ENCODE measurements around the gene NCKAP5. TPM values are rescaled to one million over a fixed set of nuclear protein-coding genes. Genes with fewer than 3 reads are reported as not detected.

The NCKAP5 gene
- polyA plus RNA-seq, 1 donor = 3.3 TPM

DNA sequence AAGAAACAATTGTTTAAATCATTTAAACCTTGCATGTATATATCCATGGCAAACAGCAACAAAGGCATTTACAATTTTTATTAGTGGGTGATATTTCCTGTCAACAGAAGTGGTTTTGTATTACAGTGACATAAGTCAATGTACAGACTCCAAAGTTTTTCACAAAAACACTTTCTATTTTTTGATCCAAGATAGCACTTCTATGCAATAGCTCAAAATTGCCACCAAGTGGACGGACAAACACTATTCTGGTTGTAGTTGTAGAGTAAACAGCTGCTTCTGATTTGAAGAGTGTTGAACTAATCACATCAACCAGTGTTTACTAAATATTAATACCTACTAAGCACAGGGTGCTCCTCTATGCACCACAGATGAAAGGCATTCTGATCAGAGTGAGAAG, 421.4 kb downstream of the NCKAP5 start:
- DNase-seq (ENCODE audit: low read depth) = no peak

DNA sequence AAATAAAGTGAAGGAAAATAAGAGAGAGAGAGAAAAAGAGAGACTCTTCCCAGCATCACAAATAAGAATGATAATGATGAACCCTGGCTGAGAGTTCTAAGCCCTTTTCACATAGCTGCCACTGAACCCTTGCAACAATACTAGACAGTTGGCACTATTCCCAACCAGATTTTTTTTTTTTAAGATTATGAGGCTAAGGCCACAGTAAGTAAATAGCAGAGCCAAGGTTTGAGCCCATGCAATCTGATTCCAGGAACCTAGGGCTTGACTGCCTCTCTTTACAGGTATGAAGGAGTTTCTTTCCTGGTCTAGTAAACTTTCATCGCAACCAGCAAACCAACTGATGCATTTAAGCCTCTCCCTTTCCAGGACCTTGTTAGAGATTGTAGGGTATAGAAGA, 424.6 kb downstream of the NCKAP5 start:
- no peak for DNase-seq (ENCODE audit: low read depth)

DNA sequence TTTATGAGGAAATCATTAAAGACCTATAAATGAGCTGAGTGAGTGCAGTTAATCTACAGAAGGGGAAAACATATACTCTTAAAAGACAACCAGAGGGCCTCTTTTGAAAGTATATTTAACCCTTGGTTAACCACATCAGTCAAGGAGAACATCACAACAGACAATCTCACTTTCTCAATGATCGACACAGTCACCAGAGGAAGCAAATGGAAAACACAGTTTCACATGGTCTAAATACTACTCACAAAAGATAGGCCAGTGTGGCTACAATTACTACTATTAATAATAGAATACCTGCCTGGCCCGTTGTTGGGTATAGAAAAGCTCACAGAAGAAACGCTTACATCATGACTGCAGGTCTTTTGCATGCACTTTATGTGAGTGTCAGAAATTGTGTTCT, 426.2 kb downstream of the NCKAP5 start:
- no peak for DNase-seq (ENCODE audit: low read depth)

DNA sequence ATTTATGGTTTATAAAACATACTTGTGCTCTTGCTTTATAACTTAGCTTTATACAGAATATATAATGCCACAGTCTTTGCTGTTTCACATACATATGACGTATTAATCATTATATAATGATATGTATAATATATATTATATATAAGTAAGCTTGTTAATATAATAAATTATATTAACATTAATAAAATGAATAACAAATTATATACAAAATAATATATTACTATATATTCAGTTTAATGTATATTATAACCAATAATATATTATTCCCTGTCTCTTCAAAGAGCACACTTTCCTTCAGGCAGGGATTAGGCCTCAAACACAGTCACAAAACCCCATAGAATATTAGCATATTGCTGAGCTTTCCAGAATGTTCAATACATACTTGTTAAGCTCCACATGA, 427.6 kb downstream of the NCKAP5 start:
- no peak for DNase-seq (ENCODE audit: low read depth)

DNA sequence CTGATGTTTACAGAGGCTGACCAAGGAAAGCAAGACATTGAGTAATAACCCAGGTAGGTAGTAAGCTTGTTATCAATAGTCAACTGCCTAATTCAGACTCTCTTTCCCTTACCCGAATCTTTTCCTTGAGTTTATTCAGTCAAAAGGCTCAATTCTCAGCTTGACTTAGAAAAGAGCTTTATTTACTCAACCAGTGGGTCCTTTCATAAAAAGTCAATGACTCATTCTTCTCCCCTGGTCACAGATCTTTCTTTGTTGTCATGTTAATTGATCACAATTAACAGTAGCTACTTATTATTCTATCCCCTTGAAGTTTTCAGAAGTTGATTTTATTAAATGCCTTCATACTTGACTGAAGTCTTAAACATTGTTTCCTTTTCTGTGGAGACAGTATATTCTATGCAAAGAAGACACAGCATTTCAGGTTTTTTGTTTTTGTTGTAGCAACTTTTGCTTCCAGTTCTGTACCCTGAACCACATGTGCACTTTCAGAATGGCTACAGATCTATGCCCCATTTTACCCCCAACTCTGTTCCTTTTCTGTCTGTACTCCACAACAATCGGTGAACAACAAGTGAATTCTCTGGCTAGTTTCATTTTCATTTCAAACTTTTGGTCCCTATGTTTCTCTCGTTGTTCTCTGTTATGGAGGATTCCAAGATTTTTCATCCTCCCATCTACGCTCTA, 428.3 kb downstream of the NCKAP5 start:
- no peak for DNase-seq (ENCODE audit: low read depth)

DNA sequence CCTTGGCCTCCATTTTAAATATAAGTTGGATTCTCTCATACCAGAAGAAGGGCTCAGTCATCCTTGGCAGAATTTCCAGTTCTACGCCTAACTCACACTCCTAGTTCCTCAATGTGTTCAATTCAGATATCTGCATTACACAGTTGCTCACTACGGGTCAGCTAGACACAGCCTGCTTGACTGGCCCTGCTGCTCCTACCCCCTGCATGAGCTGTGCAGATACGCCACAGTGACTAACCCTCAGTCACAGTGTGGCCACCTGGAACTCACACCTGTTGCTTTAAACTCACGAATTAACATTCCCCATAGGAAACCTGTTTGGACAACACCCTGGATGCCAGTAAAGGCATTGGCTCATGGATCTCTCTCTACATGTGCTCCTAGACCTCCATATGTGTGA, 429.6 kb downstream of the NCKAP5 start:
- no peak for DNase-seq (ENCODE audit: low read depth)

DNA sequence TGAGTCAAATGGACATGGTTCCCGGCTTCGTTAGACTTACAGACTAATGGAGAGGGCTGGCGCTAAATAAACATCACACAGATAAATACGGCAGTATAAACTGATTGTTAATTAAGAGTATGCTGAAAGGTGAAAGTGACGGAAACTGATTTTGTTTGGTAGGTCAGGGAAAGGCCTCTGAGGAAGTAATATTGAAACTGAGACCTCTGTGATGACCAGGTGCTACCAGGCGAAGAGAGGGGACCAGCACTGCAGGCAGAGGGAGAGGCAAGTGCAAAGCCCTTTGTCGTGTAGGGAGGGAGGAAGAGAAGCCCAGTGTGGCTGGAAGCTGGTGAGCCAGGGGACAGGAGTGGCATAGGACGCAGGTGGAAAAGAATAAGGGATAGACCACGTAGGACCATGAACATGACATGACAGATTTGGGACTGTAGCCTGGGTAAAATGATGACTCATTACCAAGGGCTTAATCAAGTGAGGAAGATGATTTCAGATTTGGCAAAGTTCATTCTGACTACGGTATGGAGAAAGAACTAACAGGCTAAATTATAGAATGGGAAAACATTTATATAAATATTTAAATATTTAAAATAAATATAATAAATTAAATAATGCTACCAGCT, 433.1 kb downstream of the NCKAP5 start:
- DNase-seq (ENCODE audit: low read depth) = no peak

DNA sequence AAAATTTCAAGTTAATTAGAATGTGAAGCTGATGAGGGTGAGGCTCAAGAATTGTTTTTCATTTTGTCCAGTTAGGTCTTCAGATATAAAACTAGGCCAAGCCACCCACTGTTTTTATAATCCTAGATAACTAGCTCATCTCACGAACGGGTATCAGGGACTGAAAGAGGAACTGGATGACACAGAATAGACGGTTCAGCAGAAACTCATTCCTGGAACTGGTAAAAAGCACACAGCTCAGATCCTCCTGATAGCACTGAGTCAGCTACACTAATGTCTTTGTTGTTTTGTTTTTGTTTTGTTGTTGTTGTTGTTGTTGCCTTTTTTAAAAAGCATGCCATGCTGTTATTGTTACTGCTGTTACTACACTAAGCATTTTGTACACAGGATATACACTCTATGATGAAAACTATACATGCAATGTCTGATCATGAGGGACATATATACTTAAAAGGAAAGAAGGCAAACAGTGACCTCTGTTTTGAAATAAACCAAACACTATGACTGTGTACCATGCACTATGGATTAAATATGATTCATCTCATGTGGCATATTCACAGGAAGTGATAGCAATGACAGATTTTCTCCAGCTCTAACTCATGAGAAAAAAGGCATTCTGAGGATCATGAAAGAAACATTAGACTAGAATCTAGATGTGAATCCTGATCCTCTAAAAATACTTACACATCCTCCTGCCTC, 437.6 kb downstream of the NCKAP5 start:
- DNase-seq (ENCODE audit: low read depth) = no peak

DNA sequence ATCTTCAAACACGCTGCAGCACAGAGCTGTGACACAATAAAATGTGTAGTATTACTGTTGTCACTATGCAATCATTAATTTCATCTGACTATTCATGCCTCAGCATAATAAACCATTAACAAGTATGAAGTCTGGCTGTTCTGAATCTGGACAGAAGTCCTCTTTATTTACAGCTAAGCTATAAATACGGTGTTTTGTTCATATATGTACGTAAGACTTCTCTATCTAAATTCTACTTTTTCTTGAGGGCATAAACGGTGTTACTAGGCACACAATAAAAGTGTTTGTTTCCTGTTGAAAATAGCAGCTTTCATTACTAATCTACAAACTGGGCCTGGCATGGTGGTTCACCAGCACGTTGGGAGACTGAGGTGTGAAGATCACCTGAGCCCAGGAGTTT, 443.8 kb downstream of the NCKAP5 start:
- no peak for DNase-seq (ENCODE audit: low read depth)

DNA sequence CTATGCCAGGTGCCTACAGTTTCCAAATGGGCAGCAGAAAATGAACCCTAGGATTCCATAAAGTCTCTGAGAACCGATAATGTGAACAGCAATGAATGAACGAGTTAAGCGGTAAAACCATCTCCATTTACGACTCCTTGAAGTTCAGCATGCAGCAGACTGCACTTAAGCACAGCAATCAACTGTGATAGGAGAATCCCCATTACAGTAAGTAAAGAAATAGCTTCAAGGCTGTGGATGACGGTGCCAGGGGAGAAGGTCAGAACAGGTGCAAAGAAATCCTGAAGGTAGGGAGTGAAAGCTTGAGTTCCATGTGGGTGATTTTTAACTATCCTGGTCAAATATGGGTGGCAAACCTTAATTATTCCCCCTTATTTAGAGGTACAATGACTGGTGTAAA, 444.4 kb downstream of the NCKAP5 start:
- no peak for DNase-seq (ENCODE audit: low read depth)

DNA sequence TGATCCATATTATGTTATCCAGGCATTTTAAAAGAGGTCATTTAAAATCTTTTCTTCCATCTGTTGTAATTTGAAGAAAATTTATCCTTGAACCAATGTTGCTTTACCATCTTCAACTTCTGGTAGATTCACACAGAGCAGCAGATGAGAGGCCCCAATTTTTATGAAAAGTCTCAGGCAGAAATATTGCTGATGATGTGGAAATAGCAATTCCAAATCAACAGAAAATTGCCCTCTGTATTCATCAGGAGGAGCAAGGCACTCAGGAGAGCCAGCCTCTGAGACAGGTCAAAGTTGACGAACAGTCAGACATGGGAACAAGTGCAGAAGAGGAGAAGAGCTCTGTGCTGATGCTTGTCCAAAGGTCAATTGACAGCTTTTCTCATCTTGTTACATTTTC, 444.9 kb downstream of the NCKAP5 start:
- no peak for DNase-seq (ENCODE audit: low read depth)

DNA sequence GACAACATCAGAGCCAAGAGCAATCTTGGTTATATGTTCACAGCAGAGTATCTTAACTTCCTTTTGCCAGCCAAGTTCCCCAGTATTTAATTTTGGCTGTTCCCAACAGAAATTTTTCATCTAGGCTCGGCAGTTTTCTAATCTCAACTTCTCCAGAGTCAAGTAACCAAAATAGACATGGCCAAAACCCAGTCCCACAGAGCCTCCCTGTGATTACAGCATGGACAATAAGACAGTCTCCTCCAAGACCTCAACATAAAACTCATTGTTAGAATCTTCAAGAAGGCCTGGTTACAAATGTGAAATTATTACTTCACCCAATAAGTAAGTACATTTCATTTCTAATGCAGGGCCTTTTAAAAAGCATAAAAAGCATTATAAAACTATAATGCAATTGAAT, 445.7 kb downstream of the NCKAP5 start:
- DNase-seq (ENCODE audit: low read depth) = no peak

DNA sequence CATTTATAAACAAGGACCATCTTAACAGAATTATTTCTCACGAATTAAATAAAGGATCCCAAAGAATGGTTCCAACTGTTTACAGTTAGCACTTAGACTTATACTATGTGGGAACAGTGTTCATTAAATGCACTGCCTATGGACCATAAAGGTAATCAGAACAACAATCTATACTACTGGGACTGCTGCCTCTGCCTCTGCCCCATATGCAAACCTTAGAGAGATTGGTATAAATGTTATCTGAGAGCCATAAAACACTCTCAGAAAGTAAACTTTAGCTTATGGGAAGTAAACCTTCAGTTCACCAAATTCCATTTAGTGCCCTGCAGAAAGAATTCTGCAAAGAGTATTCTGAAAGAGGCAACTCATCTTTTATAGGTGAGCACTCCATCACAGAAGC, 448.0 kb downstream of the NCKAP5 start:
- no peak for DNase-seq (ENCODE audit: low read depth)

DNA sequence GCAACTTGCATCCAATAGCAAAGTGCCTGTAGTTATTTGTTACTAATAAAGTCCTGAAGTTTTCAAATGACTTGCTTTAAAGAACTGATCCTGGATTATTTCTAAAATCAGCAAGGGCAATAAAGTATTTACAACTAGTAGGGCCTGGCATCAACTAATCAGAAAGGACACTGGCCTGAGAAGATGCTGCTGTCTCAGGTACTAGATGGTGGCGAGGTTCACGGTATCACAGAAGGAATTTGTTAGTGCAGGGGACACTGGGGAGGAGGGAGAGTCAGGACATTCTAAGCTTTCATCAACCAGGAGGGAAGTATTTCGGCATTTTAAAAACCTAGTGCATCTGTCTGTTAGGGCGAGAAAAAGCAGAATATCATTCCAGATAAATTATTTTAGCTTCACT, 458.1 kb downstream of the NCKAP5 start:
- no peak for DNase-seq (ENCODE audit: low read depth)

DNA sequence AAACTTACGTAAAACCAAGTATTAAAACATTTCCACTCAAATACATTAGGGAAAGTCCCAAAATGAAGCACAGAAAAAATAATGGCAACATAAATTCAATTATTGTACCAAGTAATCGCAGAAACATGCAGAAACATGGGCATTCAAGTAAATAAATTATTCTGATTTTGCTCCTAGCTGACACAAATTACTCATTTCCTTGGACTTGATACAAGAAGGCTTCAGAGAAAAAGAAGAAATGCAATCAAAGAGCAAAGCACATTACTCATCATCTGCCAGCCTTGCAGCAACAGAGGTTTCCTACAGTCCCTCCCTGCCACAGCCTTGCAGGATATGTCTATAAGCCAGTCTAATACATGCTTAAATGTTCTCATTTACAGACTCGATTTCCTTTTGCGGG, 458.5 kb downstream of the NCKAP5 start:
- no peak for DNase-seq (ENCODE audit: low read depth)

DNA sequence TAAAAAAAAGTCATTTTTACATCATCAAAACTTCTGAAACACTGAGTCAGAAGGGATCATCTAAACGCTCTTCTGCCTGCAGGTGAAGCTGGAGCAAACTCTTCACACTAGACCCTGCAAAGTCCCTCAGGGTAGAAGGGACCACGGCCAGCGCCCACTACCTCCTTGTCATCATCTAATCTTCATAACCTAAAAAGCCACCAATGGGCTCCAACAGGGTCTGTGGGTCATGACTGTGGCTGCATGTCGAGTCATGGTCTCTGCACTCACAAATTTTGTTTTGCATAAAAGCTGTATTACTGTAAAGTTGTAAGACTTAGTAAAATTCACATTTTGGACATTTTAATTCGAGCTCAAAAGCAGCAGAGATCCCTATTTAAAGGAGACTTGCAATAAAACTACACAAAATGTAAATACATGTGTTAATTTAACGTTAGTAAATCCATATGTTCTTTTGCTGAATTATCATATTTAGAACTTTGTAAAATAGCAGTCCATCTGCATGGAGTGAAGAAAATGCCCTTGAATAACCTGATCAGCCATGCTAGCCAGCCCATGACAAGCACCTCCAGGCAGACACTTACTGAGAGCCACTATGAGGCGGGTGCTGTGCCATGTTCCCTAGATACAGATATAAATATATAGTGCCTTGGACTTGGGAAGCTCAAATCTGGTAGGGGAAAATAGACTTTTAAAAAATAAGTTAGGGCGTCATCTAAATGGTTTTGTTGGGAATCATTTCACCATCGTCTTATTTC, 461.0 kb downstream of the NCKAP5 start:
- DNase-seq (ENCODE audit: low read depth) = no peak

DNA sequence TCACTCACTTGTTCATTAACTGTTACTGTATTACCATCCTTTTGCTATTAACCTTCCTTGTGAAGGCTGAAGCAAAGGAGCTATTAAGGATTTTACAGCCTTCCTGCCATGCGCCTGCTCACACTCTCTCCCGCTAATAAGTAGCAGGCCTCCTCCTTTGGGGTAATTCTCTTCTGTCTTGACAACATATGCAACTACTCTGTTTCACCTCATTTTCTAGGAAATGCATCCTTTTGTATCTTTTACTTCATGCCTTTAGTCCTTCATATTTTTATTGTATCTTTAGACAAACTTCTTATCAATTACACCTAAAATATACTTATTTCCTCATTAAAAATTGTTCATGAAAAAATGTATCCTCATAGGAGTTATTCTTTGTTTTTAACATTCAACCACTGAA, 463.4 kb downstream of the NCKAP5 start:
- no peak for DNase-seq (ENCODE audit: low read depth)

DNA sequence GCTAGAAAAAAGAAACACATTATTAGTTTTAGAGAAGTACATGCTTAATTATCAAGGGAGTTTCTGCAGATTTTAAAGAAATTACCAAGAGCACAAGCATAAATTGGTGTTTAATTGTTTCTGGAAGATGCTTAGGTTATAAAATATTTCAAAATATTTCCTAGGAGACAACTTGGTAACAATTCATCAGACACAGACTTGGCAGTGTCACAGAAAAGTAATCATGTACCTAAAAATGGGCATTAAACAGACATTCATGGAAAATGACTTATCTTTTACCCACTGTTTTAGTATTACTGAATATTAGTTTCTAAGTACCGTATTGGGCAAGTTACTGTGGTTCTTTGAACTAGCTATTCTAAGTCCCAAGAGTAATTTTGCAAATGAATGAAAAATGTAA, 469.5 kb downstream of the NCKAP5 start:
- no peak for DNase-seq (ENCODE audit: low read depth)

DNA sequence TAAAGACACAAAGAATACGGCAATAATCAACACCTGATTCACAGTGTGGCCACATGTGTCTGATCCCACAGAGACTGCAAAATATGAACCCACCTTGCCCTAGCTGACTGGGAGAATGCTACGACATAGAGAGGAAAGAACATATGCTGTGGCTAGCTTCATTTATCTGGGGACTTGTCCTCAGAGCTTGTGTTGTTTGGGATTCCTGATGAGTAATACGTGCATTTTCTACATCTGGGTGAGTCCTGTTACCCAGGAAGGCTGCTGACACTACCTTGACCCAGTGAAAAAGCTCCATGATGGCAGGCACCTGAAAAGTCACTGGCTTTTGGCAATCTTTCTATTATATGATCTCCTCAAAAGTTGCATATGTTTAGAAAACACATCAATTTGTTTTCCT, 470.6 kb downstream of the NCKAP5 start:
- DNase-seq (ENCODE audit: low read depth) = no peak

DNA sequence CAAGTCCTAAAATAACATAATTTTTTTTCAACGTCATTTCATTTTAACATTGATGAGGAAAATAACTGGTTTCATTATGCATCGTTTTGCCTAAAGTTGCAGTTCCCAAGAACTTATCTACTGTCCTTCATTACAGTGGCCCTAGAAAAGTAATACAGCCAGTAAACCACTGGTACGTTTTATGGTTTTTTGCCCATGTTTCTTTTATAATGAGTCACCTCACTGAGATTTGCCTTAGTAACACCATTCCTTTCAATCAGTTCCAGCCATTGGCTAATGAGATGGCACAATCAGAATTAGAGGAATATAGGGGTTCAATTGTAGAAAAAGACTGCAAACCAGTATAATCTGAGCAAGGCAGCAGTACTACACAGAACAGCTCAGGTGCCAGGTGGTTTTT, 475.7 kb downstream of the NCKAP5 start:
- DNase-seq (ENCODE audit: low read depth) = no peak

DNA sequence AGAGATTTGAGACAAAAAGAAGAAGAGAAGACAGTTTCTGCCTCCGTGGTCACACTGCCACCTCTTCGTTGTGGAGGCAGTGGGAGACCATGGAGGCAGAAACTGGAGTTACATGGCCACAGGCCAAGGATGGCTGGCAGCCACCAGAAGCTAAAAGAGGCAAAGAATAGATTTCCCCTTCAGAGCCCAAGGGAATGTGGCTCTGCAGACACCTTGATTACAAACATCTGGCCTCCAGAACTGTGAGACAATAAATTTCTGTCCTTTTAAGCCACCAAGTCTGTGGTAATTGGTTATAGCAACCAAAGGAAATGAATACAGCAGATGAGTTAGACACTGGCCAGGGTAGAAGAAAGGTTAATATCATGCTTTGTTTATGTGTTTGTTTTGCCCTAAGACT, 477.9 kb downstream of the NCKAP5 start:
- no peak for DNase-seq (ENCODE audit: low read depth)

DNA sequence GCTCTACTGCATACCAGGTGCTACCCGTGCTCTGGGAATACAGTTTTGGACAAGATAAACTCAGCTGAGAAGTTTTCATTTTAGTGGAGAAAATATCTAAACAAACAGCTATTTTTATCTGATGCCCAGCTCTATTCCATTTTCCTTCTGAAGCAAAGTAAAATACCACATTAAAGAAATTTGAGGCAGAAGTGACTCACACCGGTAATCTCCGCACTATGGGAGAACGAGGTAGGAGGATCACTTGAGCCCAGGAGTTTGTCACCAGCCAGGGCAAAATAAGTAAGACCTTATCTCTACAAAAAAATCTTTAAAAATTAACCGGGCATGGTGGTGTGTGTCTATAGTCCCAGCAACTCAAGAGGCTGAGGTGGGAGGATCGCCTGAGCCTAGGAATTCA, 482.1 kb downstream of the NCKAP5 start:
- no peak for DNase-seq (ENCODE audit: low read depth)

DNA sequence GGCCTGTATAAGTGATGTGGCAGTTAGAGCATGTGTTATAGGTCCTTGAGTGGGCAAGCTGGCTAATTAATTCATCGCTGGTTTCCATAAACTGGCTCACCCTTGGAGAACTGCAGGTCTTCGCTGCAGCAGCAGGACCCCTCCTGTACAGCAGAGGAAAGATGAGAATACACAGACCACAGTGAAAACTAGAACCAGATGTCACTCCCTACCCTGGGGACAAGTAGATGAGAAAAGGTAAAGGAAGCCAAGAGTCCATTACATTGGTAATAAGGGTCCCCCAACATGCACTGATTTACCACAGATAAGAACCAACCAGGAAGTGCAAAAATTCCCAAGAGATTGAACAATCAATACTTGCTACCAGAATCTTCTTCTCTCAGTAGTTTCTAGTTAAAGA, 482.6 kb downstream of the NCKAP5 start:
- no peak for DNase-seq (ENCODE audit: low read depth)
